ENCODE measurements around the gene TBC1D23. TPM values are rescaled to one million over a fixed set of nuclear protein-coding genes. Genes with fewer than 3 reads are reported as not detected.
A peak's percentile ranks its signal among the peaks of the same experiment; 100 is the strongest.

Gene TBC1D23
- total and polyA plus RNA-seq, 9 of the 15 experiments (the other 6 are each of a cell fraction or from before 2014, with no cell fraction given), result 23.4 to 85.8 (median 43.7) TPM

DNA sequence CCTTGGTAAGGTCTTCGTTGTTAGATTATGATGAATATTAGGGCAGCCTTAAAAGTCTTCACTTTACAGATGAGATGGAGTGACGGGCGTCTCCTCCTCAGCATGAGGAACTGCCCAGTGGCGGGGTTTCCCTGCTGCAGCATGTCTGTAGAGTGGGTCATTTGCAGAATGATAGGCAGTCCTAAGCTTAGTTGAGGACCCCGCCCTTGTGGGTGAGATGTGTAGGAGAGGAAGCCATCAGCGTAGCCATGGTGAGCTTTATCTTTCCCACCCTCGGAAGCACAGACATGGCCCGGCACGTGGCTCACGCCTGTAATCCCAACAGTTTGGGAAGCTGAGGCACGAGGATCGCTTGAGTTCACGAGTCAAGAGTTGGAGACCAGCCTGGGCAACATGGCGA lies 74.6 kb downstream of the TBC1D23 start (continued):
- TF ChIP-seq HDAC1 (IDR thresholded peaks at IDR 0.05) (peak in 1 of 2 experiments; percentile 69; a peak in 2 of 4 replicates), RFX5 (IDR thresholded peaks at IDR 0.05; ENCODE audit: low read depth, low read length) (no peak), KLF6 (CRISPR knock-in tag; IDR thresholded peaks at IDR 0.05; ENCODE audit: borderline replicate concordance) (no peak), FIP1L1 (IDR thresholded peaks at IDR 0.05; ENCODE audit: low read depth, low read length, poor library complexity, severe bottlenecking) (no peak), FUS (optimal IDR thresholded peaks at IDR 0.05; ENCODE audit: low read depth, low read length) (no peak), HDAC3 (IDR thresholded peaks at IDR 0.05; ENCODE audit: borderline replicate concordance, partially characterized antibody) (no peak), SOX6 (IDR thresholded peaks at IDR 0.05) (no peak), HDAC6 (IDR thresholded peaks at IDR 0.05; ENCODE audit: low read depth, low read length) (no peak), SP2 (IDR thresholded peaks at IDR 0.05; ENCODE audit: extremely low read depth, low read depth, low read length, poor library complexity, severe bottlenecking) (no peak), FOXJ2 (tag; IDR thresholded peaks at IDR 0.05) (no peak), POLR3G (IDR thresholded peaks at IDR 0.05; ENCODE audit: extremely low read depth, insufficient read length, insufficient replicate concordance) (no peak), POLR2H (tag; IDR thresholded peaks at IDR 0.05; ENCODE audit: low read depth) (no peak), SRF (CRISPR knock-in tag; IDR thresholded peaks at IDR 0.05) (peak in 1 of 2 experiments; percentile 80; a peak in 1 of 4 replicates)
- TF ChIP-seq, protein P1, sequence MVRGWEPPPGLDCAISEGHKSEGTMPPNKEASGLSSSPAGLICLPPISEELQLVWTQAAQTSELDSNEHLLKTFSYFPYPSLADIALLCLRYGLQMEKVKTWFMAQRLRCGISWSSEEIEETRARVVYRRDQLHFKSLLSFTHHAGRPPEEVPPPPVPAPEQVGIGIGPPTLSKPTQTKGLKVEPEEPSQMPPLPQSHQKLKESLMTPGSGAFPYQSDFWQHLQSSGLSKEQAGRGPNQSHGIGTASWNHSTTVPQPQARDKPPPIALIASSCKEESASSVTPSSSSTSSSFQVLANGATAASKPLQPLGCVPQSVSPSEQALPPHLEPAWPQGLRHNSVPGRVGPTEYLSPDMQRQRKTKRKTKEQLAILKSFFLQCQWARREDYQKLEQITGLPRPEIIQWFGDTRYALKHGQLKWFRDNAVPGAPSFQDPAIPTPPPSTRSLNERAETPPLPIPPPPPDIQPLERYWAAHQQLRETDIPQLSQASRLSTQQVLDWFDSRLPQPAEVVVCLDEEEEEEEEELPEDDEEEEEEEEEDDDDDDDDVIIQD (CRISPR knock-in tag; IDR thresholded peaks at IDR 0.05), result no peak
- TF ChIP-seq, protein P2, sequence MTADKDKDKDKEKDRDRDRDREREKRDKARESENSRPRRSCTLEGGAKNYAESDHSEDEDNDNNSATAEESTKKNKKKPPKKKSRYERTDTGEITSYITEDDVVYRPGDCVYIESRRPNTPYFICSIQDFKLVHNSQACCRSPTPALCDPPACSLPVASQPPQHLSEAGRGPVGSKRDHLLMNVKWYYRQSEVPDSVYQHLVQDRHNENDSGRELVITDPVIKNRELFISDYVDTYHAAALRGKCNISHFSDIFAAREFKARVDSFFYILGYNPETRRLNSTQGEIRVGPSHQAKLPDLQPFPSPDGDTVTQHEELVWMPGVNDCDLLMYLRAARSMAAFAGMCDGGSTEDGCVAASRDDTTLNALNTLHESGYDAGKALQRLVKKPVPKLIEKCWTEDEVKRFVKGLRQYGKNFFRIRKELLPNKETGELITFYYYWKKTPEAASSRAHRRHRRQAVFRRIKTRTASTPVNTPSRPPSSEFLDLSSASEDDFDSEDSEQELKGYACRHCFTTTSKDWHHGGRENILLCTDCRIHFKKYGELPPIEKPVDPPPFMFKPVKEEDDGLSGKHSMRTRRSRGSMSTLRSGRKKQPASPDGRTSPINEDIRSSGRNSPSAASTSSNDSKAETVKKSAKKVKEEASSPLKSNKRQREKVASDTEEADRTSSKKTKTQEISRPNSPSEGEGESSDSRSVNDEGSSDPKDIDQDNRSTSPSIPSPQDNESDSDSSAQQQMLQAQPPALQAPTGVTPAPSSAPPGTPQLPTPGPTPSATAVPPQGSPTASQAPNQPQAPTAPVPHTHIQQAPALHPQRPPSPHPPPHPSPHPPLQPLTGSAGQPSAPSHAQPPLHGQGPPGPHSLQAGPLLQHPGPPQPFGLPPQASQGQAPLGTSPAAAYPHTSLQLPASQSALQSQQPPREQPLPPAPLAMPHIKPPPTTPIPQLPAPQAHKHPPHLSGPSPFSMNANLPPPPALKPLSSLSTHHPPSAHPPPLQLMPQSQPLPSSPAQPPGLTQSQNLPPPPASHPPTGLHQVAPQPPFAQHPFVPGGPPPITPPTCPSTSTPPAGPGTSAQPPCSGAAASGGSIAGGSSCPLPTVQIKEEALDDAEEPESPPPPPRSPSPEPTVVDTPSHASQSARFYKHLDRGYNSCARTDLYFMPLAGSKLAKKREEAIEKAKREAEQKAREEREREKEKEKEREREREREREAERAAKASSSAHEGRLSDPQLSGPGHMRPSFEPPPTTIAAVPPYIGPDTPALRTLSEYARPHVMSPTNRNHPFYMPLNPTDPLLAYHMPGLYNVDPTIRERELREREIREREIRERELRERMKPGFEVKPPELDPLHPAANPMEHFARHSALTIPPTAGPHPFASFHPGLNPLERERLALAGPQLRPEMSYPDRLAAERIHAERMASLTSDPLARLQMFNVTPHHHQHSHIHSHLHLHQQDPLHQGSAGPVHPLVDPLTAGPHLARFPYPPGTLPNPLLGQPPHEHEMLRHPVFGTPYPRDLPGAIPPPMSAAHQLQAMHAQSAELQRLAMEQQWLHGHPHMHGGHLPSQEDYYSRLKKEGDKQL (CRISPR knock-in tag; IDR thresholded peaks at IDR 0.05; ENCODE audit: borderline replicate concordance), result no peak
- TF ChIP-seq, protein P3, sequence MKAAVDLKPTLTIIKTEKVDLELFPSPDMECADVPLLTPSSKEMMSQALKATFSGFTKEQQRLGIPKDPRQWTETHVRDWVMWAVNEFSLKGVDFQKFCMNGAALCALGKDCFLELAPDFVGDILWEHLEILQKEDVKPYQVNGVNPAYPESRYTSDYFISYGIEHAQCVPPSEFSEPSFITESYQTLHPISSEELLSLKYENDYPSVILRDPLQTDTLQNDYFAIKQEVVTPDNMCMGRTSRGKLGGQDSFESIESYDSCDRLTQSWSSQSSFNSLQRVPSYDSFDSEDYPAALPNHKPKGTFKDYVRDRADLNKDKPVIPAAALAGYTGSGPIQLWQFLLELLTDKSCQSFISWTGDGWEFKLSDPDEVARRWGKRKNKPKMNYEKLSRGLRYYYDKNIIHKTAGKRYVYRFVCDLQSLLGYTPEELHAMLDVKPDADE (conservative IDR thresholded peaks at IDR 0.05; ENCODE audit: control insufficient read depth, low read depth, low read length), result no peak
- TF ChIP-seq, protein P4, sequence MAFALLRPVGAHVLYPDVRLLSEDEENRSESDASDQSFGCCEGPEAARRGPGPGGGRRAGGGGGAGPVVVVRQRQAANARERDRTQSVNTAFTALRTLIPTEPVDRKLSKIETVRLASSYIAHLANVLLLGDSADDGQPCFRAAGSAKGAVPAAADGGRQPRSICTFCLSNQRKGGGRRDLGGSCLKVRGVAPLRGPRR (CRISPR knock-in tag; IDR thresholded peaks at IDR 0.05), result no peak
- TF ChIP-seq, protein P5, sequence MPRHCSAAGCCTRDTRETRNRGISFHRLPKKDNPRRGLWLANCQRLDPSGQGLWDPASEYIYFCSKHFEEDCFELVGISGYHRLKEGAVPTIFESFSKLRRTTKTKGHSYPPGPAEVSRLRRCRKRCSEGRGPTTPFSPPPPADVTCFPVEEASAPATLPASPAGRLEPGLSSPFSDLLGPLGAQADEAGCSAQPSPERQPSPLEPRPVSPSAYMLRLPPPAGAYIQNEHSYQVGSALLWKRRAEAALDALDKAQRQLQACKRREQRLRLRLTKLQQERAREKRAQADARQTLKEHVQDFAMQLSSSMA (CRISPR knock-in tag; IDR thresholded peaks at IDR 0.05), result no peak

Measured in K562 (cell line).